DOHH2 (cell line): ENCODE measurements around the gene L3MBTL1.

ENCODE experiments used
- H3F3A ChIP-seq: fragments of 200-600 bp; sonication (generic), shearing (Covaris generic); 2 replicates; pipeline ENCODE4 v1.6.0; 2016; ENCODE audit warnings: antibody characterized with exemption, mild to moderate bottlenecking; ENCODE audit not compliant: control insufficient read depth, insufficient read depth
- H3K27ac ChIP-seq: fragments of 200-600 bp; sonication (generic); 2 replicates; pipeline ENCODE4 v1.5.1; 2014; ENCODE audit warnings: low read depth, mild to moderate bottlenecking, low read length, moderate library complexity
- H3K27me3 ChIP-seq: fragments of 200-600 bp; sonication (generic); 2 replicates; pipeline ENCODE4 v1.6.1; 2014; ENCODE audit warnings: mild to moderate bottlenecking, low read length, mixed read lengths; ENCODE audit not compliant: control insufficient read depth
- H3K36me3 ChIP-seq: fragments of 200-600 bp; sonication (generic); 2 replicates; pipeline ENCODE4 v1.6.1; 2014; ENCODE audit warnings: mild to moderate bottlenecking, low read length, moderate library complexity, mixed read lengths; ENCODE audit not compliant: control insufficient read depth
- H3K4me1 ChIP-seq: fragments of 200-600 bp; sonication (generic); 2 replicates; pipeline ENCODE4 v1.6.1; 2014; ENCODE audit warnings: mild to moderate bottlenecking, low read length, mixed read lengths; ENCODE audit not compliant: control insufficient read depth
- H3K4me2 ChIP-seq: fragments of 200-600 bp; sonication (generic); 2 replicates; pipeline ENCODE4 v1.6.0; 2014; ENCODE audit warnings: mild to moderate bottlenecking, low read length, moderate library complexity
- H3K4me3 ChIP-seq: fragments of 200-600 bp; sonication (generic); 2 replicates; pipeline ENCODE4 v1.5.1; 2014; ENCODE audit warnings: mild to moderate bottlenecking, low read length, mixed read lengths
- H3K79me2 ChIP-seq: fragments of 200-600 bp; sonication (generic); 2 replicates; pipeline ENCODE4 v1.6.1; 2014; ENCODE audit warnings: mild to moderate bottlenecking, low read length, mixed read lengths; ENCODE audit not compliant: control insufficient read depth
- H3K9me2 ChIP-seq: fragments of 200-600 bp; sonication (generic); replicated peaks from 2 replicates; pipeline ENCODE4 v1.6.1; 2014; ENCODE audit warnings: mild to moderate bottlenecking, low read length, mixed read lengths; ENCODE audit not compliant: control insufficient read depth
- H3K9me3 ChIP-seq: fragments of 200-600 bp; sonication (generic); 2 replicates; pipeline ENCODE4 v1.6.1; 2014; ENCODE audit warnings: antibody characterized with exemption, low read length, mixed read lengths; ENCODE audit not compliant: control insufficient read depth, insufficient read depth
- H4K20me1 ChIP-seq: fragments of 200-600 bp; sonication (generic); 2 replicates; pipeline ENCODE4 v1.6.0; 2014; ENCODE audit warnings: low read depth, mild to moderate bottlenecking, antibody characterized with exemption, low read length, moderate library complexity; ENCODE audit not compliant: control insufficient read depth, insufficient read depth
- CTCF ChIP-seq: fragments of 200-600 bp; sonication (generic); IDR thresholded peaks from one replicate; pipeline ENCODE4 v1.5.1; 2014; ENCODE audit warnings: antibody characterized with exemption, mild to moderate bottlenecking, low read depth, low read length; ENCODE audit not compliant: poor library complexity, severe bottlenecking
- EZH2phosphoT487 ChIP-seq: fragments of 200-600 bp; sonication (generic); IDR thresholded peaks from 2 replicates; pipeline ENCODE4 v1.6.1; 2017; ENCODE audit warnings: borderline replicate concordance, mild to moderate bottlenecking, antibody characterized with exemption, low read length, moderate library complexity, mixed read lengths

Gene L3MBTL1

GRCh38 chr20:43570496-43570895 is 63.0 kb downstream of the L3MBTL1 start:
- Histone ChIP-seq H3K4me2 (no peak overlapping the region), H3K9me2 (no peaks in the 10 kb centered on the region), H4K20me1 (no peaks in the 10 kb centered on the region), H3K27ac (no peak overlapping the region), H3K79me2 (no peaks in the 10 kb centered on the region), H3K36me3 (no peaks in the 10 kb centered on the region), H3K4me1 (no peaks in the 10 kb centered on the region), H3K4me3 (no peak overlapping the region), H3F3A (no peaks in the 10 kb centered on the region), H3K27me3 (no peaks in the 10 kb centered on the region), H3K9me3 (no peaks in the 10 kb centered on the region)
- TF ChIP-seq CTCF, result no peak
- no peak for TF ChIP-seq EZH2phosphoT487

- TF ChIP-seq EZH2phosphoT487 (no peak), CTCF (no peak)
- H3K4me2 ChIP-seq, result no peak overlapping the region
- H3K4me3 ChIP-seq, result no peak overlapping the region
- H3K9me3 ChIP-seq, result no peaks in the 10 kb centered on the region
- no peaks in the 10 kb centered on the region for H3K4me1 ChIP-seq
- H4K20me1 ChIP-seq, result no peaks in the 10 kb centered on the region
- no peak overlapping the region for H3K27ac ChIP-seq
- no peaks in the 10 kb centered on the region for H3F3A ChIP-seq
- no peaks in the 10 kb centered on the region for H3K36me3 ChIP-seq
- no peaks in the 10 kb centered on the region for H3K27me3 ChIP-seq
- H3K9me2 ChIP-seq, result no peaks in the 10 kb centered on the region
- H3K79me2 ChIP-seq, result no peaks in the 10 kb centered on the region
Measured at GRCh38 chr20:43571310-43571709, 63.8 kb downstream of the L3MBTL1 start.

- Histone ChIP-seq H3K27ac (no peak overlapping the region), H3F3A (no peaks in the 10 kb centered on the region), H3K79me2 (no peaks in the 10 kb centered on the region)
Measured at GRCh38 chr20:43571771-43572170, 64.3 kb downstream of the L3MBTL1 start.

More at GRCh38 chr20:43571771-43572170, 64.3 kb downstream of the L3MBTL1 start:
- no peaks in the 10 kb centered on the region for H3K27me3 ChIP-seq
- no peak overlapping the region for H3K4me3 ChIP-seq
- H3K36me3 ChIP-seq, result no peaks in the 10 kb centered on the region
- no peaks in the 10 kb centered on the region for H3K9me3 ChIP-seq
- H4K20me1 ChIP-seq, result no peaks in the 10 kb centered on the region
- no peaks in the 10 kb centered on the region for H3K4me1 ChIP-seq
- H3K4me2 ChIP-seq, result no peak overlapping the region
- TF ChIP-seq EZH2phosphoT487 (no peak), CTCF (no peak)
- H3K9me2 ChIP-seq, result no peaks in the 10 kb centered on the region
